H1 (cell line): ENCODE results near the gene MEGF11. TPM values are rescaled to one million over a fixed set of nuclear protein-coding genes. Genes with fewer than 3 reads are reported as not detected.

Experiments used
- CTCF ChIA-PET: fragments of 300-600 bp; sonication (Branson Sonifier 250); formaldehyde crosslinking; loops from one replicate; lab custom pipeline; 2021; ENCODE audit not compliant: partially characterized antibody; lab: Charles Lee
- POLR2A ChIA-PET: fragments of 300-600 bp; sonication (Branson Sonifier 250); formaldehyde crosslinking; loops from one replicate; lab custom pipeline; 2021; ENCODE audit warnings: inconsistent platforms; ENCODE audit not compliant: partially characterized antibody; lab: Charles Lee
- DNase-seq, 2 experiments: peaks; one replicate each; pipeline versions ENCODE4 v3.0.0 to v3.0.0-alpha.2; 2010 to 2022; ENCODE audit warnings: low spot score in 2 of 2, low read depth in 1 of 2, mixed read lengths in 1 of 2
- FAIRE-seq: peaks from 2 replicates; lab custom pipeline; 2011; peaks lifted over from hg19 to GRCh38; lab: Jason Lieb, UNC
- H2AFZ ChIP-seq: 2 replicates; pipeline ENCODE4 v1.8.1; 2012; ENCODE audit warnings: low read length, inconsistent platforms
- H2AK5ac ChIP-seq: 2 replicates; pipeline ENCODE4 v1.6.1; 2013; ENCODE audit warnings: low read depth, low read length
- H2BK120ac ChIP-seq: replicated peaks from 2 replicates; pipeline ENCODE3; 2013; ENCODE audit warnings: low read depth, low read length, inconsistent platforms
- H2BK12ac ChIP-seq: 2 replicates; pipeline ENCODE4 v1.6.1; 2013; ENCODE audit warnings: low read depth, low read length
- H2BK15ac ChIP-seq: 2 replicates; pipeline ENCODE4 v1.6.1; 2013; ENCODE audit warnings: low read length
- H2BK20ac ChIP-seq: 2 replicates; pipeline ENCODE4 v1.6.1; 2013; ENCODE audit warnings: low read length
- H2BK5ac ChIP-seq: 2 replicates; pipeline ENCODE4 v1.6.1; 2013; ENCODE audit warnings: low read depth, low read length
- H3K14ac ChIP-seq: 2 replicates; pipeline ENCODE4 v1.6.1; 2013; ENCODE audit warnings: inconsistent platforms; ENCODE audit not compliant: insufficient read length
- H3K18ac ChIP-seq: 2 replicates; pipeline ENCODE4 v1.6.1; 2013; ENCODE audit warnings: low read length; ENCODE audit errors: extremely low read depth
- H3K23ac ChIP-seq: 2 replicates; pipeline ENCODE4 v1.6.1; 2013; ENCODE audit warnings: inconsistent platforms; ENCODE audit not compliant: insufficient read length
- H3K23me2 ChIP-seq: 2 replicates; pipeline ENCODE4 v1.6.1; 2013; ENCODE audit warnings: low read depth, low read length
- H3K27ac ChIP-seq: 2 replicates; pipeline ENCODE4 v1.6.1; 2011; ENCODE audit warnings: low read depth, low read length, inconsistent platforms
- H3K27me3 ChIP-seq, 4 experiments: replicated peaks in 1 of 4; 1 replicate in 1 of 4; 2 replicates in 3 of 4; pipeline versions ENCODE4 v1.6.1 to v1.8.1; 2011 to 2013; ENCODE audit warnings: low read length in 3 of 4, mild to moderate bottlenecking in 3 of 4, inconsistent platforms in 2 of 4, mixed read lengths in 2 of 4, moderate library complexity in 1 of 4; ENCODE audit not compliant: control insufficient read depth in 3 of 4, insufficient read depth in 3 of 4; ENCODE audit errors: extremely low read depth in 1 of 4
- H3K36me3 ChIP-seq, 4 experiments: 2 replicates each; pipeline versions ENCODE4 v1.6.1 to v1.8.1; 2011 to 2013; ENCODE audit warnings: mild to moderate bottlenecking in 4 of 4, low read length in 3 of 4, moderate library complexity in 2 of 4, control low read depth in 1 of 4, inconsistent platforms in 1 of 4; ENCODE audit not compliant: insufficient read depth in 4 of 4, control insufficient read depth in 2 of 4
- H3K4ac ChIP-seq: replicated peaks from 2 replicates; pipeline ENCODE3; 2013; ENCODE audit warnings: low read length, low read depth, mixed read lengths, inconsistent platforms; ENCODE audit not compliant: insufficient read length
- H3K4me1 ChIP-seq, 4 experiments: replicated peaks in 1 of 4; 1 replicate in 1 of 4; 2 replicates in 3 of 4; pipeline versions ENCODE4 v1.6.1 to v1.8.1; 2011 to 2013; ENCODE audit warnings: low read length in 3 of 4, inconsistent platforms in 2 of 4, mixed read lengths in 1 of 4; ENCODE audit not compliant: insufficient read depth in 4 of 4, control insufficient read depth in 3 of 4
- H3K4me2 ChIP-seq, 2 experiments: 2 replicates each; pipeline versions ENCODE4 v1.6.1 to v1.8.1; 2011 to 2013; ENCODE audit warnings: low read depth in 2 of 2, low read length in 2 of 2, control low read depth in 1 of 2, inconsistent platforms in 1 of 2, mild to moderate bottlenecking in 1 of 2; ENCODE audit not compliant: insufficient read depth in 1 of 2
- H3K4me3 ChIP-seq, 4 experiments: fragments of 200-600, 300-600 bp in 1 of 4; sonication (generic), shearing (Covaris generic), sonication (Bioruptor Twin) in 1 of 4; 2 replicates each; pipeline versions ENCODE4 v1.5.1 to v1.8.1; 2011 to 2016; ENCODE audit warnings: low read length in 4 of 4, low read depth in 3 of 4, control low read depth in 2 of 4, inconsistent platforms in 2 of 4, mild to moderate bottlenecking in 2 of 4, mixed read lengths in 1 of 4, moderate library complexity in 1 of 4; ENCODE audit not compliant: insufficient read depth in 2 of 4; ENCODE audit errors: extremely low read depth in 1 of 4
- H3K56ac ChIP-seq: replicated peaks from 2 replicates; pipeline ENCODE3; 2013; ENCODE audit warnings: low read depth, mild to moderate bottlenecking, mixed read lengths, low read length, inconsistent platforms; ENCODE audit not compliant: insufficient read length
- H3K79me1 ChIP-seq: 2 replicates; pipeline ENCODE4 v1.6.1; 2013; ENCODE audit warnings: low read depth, low read length, control low read depth
- H3K79me2 ChIP-seq, 2 experiments: 2 replicates each; pipeline versions ENCODE4 v1.6.1 to v1.8.1; 2012 to 2013; ENCODE audit warnings: low read length in 2 of 2, mild to moderate bottlenecking in 2 of 2, inconsistent platforms in 1 of 2; ENCODE audit not compliant: insufficient read depth in 2 of 2, control insufficient read depth in 1 of 2
- H3K9ac ChIP-seq, 4 experiments: replicated peaks in 1 of 4; 1 replicate in 1 of 4; 2 replicates in 3 of 4; pipeline versions ENCODE4 v1.6.1 to v1.8.1; 2011 to 2013; ENCODE audit warnings: low read depth in 3 of 4, low read length in 3 of 4, control low read depth in 2 of 4, mild to moderate bottlenecking in 2 of 4, moderate library complexity in 2 of 4, inconsistent platforms in 1 of 4; ENCODE audit errors: extremely low read depth in 1 of 4
- H3K9me3 ChIP-seq, 2 experiments: 2 replicates each; pipeline versions ENCODE4 v1.6.1 to v1.8.1; 2012 to 2013; ENCODE audit warnings: mild to moderate bottlenecking in 2 of 2, moderate library complexity in 2 of 2, control low read depth in 1 of 2, inconsistent platforms in 1 of 2, low read depth in 1 of 2, low read length in 1 of 2, mixed read lengths in 1 of 2; ENCODE audit not compliant: insufficient read depth in 2 of 2
- H4K20me1 ChIP-seq, 2 experiments: replicated peaks in 1 of 2; 2 replicates each; pipeline versions ENCODE3 to v1.8.1; 2011 to 2013; ENCODE audit warnings: inconsistent platforms in 2 of 2, low read length in 2 of 2, mild to moderate bottlenecking in 1 of 2; ENCODE audit not compliant: insufficient read depth in 2 of 2, control insufficient read depth in 1 of 2
- H4K5ac ChIP-seq: 2 replicates; pipeline ENCODE4 v1.6.1; 2013; ENCODE audit warnings: low read length, low read depth, mixed read lengths, inconsistent platforms; ENCODE audit not compliant: insufficient read length
- H4K8ac ChIP-seq: 2 replicates; pipeline ENCODE4 v1.8.0; 2013; ENCODE audit warnings: mild to moderate bottlenecking, moderate library complexity, low read length, inconsistent platforms; ENCODE audit not compliant: insufficient read depth; ENCODE audit errors: extremely low read depth
- H4K91ac ChIP-seq: replicated peaks from 2 replicates; pipeline ENCODE3; 2013; ENCODE audit warnings: low read length, mixed read lengths, inconsistent platforms; ENCODE audit not compliant: insufficient read length
- BRCA1 ChIP-seq: IDR thresholded peaks from 2 replicates; pipeline ENCODE4 v1.6.1; 2012; ENCODE audit warnings: low read depth, low read length, improper control_type of control experiment
- CREB1 ChIP-seq: IDR thresholded peaks from 2 replicates; pipeline ENCODE4 v1.6.1; 2012; ENCODE audit warnings: inconsistent platforms
- GTF2F1 ChIP-seq: IDR thresholded peaks from 2 replicates; pipeline ENCODE4 v1.6.1; 2012; ENCODE audit warnings: low read depth, low read length, improper control_type of control experiment, borderline replicate concordance
- KDM1A ChIP-seq: fragments of 200-600, 300-600 bp; sonication (generic); IDR thresholded peaks from 2 replicates; pipeline ENCODE4 v1.7.1; 2016; ENCODE audit warnings: mild to moderate bottlenecking, low read length, borderline replicate concordance
- KDM5A ChIP-seq: fragments of 200-600 bp; IDR thresholded peaks from 2 replicates; pipeline ENCODE4 v1.7.1; 2012; ENCODE audit warnings: mild to moderate bottlenecking, low read length, inconsistent platforms, mixed read lengths
- NANOG ChIP-seq: IDR thresholded peaks from 2 replicates; pipeline ENCODE4 v1.6.1; 2011; ENCODE audit warnings: low read length, low read depth, mild to moderate bottlenecking, inconsistent platforms; ENCODE audit not compliant: insufficient read depth, poor library complexity, severe bottlenecking
- PHF8 ChIP-seq: fragments of 200-600 bp; sonication (generic); conservative IDR thresholded peaks from 2 replicates; pipeline ENCODE4 v1.7.1; 2012; ENCODE audit warnings: low read depth, mild to moderate bottlenecking, inconsistent platforms, low read length, moderate library complexity
- RFX5 ChIP-seq: IDR thresholded peaks from 2 replicates; pipeline ENCODE4 v1.6.1; 2011; ENCODE audit warnings: low read depth, low read length, improper control_type of control experiment, borderline replicate concordance
- RNF2 ChIP-seq: fragments of 200-900, 300-1000 bp; sonication (generic); IDR thresholded peaks from 2 replicates; pipeline ENCODE4 v1.7.1; 2016; ENCODE audit warnings: borderline replicate concordance, low read depth, mild to moderate bottlenecking, antibody characterized with exemption, low read length; ENCODE audit not compliant: poor library complexity, severe bottlenecking; ENCODE audit errors: missing control alignments
- SP4 ChIP-seq: IDR thresholded peaks from 2 replicates; pipeline ENCODE4 v1.6.1; 2012; ENCODE audit warnings: low read length, inconsistent platforms
- SRF ChIP-seq: IDR thresholded peaks from 2 replicates; pipeline ENCODE4 v1.6.1; 2011; ENCODE audit warnings: mild to moderate bottlenecking, low read depth, low read length, moderate library complexity
- TEAD4 ChIP-seq: IDR thresholded peaks from 2 replicates; pipeline ENCODE4 v1.6.1; 2012; ENCODE audit warnings: low read depth, low read length, inconsistent platforms, mixed read lengths
- ZNF274 ChIP-seq: IDR thresholded peaks from 2 replicates; pipeline ENCODE4 v1.7.0; 2012; ENCODE audit warnings: low read length, borderline replicate concordance; ENCODE audit errors: extremely low read depth
- WGBS, 2 experiments: shearing (Covaris generic) in 1 of 2; methylation state at CpG; one replicate each; pipeline versions ENCODE4 v1.1.6 to v1.1.7; 2013 to 2015; ENCODE audit warnings: low lambda C conversion rate in 2 of 2, mixed read lengths in 2 of 2, inconsistent platforms in 1 of 2, low coverage in 1 of 2, missing lambda C conversion rate in 1 of 2; ENCODE audit not compliant: insufficient replicate concordance in 2 of 2, insufficient coverage in 1 of 2, insufficient read length in 1 of 2; ENCODE audit errors: extremely low coverage in 1 of 2, missing lambda C conversion rate in 1 of 2; 5-methylcytosine and 5-hydroxymethylcytosine counted together
- polyA plus RNA-seq, 7 experiments: library from polyadenylated mRNA; depleted of rRNA in 3 of 7; stranded (reverse) in 5 of 7; unstranded in 2 of 7; fragments of >200 nt in 5 of 7; fragments of 200-250 nt in 2 of 7; gene quantifications; 1 replicate in 5 of 7; 2 replicates in 1 of 7; 4 replicates in 1 of 7; pipeline versions ENCODE4 v1.2.1 to v1.2.3, GENCODE V29; 2011 to 2013; ENCODE audit warnings: missing spikeins in 2 of 7, mixed read lengths in 2 of 7
- total RNA-seq: library from RNA; stranded (reverse); fragmentation: NEBNext Ultra II Directional; extraction: Animal tissue kit (Norgen Biotek cat#: 25700); gene quantifications from 2 replicates; pipeline ENCODE4 v1.2.1, GENCODE V29; 2021
- TF ChIP-seq, protein P1 (sequence below): IDR thresholded peaks from 2 replicates; pipeline ENCODE4 v1.6.1; 2012; ENCODE audit warnings: inconsistent platforms

Gene MEGF11
- total and polyA plus RNA-seq, 2 of the 8 experiments (the other 6 are each of a cell fraction or from before 2014, with no cell fraction given), result 4.4 to 4.8 TPM

DNA sequence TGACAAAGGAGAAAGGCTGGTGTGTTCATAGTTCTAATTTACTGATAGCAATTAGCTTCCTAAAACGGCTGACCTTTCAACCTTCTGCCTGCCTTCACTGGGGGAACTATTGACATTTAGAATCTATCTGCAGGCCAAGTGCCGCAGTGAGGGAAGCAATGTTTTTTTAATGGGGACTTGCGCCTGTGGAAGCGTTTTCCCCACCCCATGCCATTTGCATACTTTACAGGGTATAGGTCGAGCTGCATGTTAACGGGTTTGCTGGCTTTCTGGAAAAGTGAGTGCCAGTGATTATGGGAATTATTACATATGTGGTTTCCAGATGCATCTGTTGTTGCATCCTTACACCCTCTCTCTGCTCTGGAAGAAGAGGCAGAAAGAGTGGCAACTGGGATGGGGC is 204.2 kb downstream of the MEGF11 start:
- Histone ChIP-seq H2BK12ac (no peak overlapping the region), H3K23ac (no peak overlapping the region), H3K9ac (no peak overlapping the region), H2BK20ac (no peak overlapping the region), H3K27ac (no peak overlapping the region), H3K36me3 (no peaks in the 10 kb centered on the region), H3K4me3 (no peak overlapping the region), H3K14ac (no peak overlapping the region), H4K20me1 (no peaks in the 10 kb centered on the region), H2AFZ (no peak overlapping the region), H2AK5ac (no peak overlapping the region), H3K4ac (no peak overlapping the region), H3K79me1 (no peaks in the 10 kb centered on the region), H3K27me3 (no peaks in the 10 kb centered on the region), H3K4me2 (no peak overlapping the region), H3K79me2 (no peaks in the 10 kb centered on the region), H2BK5ac (no peak overlapping the region), H3K18ac (no peak overlapping the region), H3K4me1 (no peaks in the 10 kb centered on the region; a peak in 2 of 7 replicates), H4K5ac (no peak overlapping the region), H2BK15ac (no peak overlapping the region), H4K8ac (no peak overlapping the region), H3K23me2 (no peaks in the 10 kb centered on the region), H3K56ac (no peak overlapping the region), H2BK120ac (no peak overlapping the region), H3K9me3 (no peaks in the 10 kb centered on the region), H4K91ac (no peak overlapping the region)
- TF ChIP-seq TEAD4 (no peak), CREB1 (no peak), KDM5A (no peak), PHF8 (no peak), GTF2F1 (no peak), SP4 (no peak), NANOG (no peak), KDM1A (no peak), ZNF274 (no peak), BRCA1 (no peak), SRF (no peak), RNF2 (no peak), RFX5 (no peak)
- TF ChIP-seq, protein P1, sequence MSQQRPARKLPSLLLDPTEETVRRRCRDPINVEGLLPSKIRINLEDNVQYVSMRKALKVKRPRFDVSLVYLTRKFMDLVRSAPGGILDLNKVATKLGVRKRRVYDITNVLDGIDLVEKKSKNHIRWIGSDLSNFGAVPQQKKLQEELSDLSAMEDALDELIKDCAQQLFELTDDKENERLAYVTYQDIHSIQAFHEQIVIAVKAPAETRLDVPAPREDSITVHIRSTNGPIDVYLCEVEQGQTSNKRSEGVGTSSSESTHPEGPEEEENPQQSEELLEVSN, result no peak
- FAIRE-seq (no peak), DNase-seq (no peak)
- ChIA-PET CTCF (interaction anchor here (1.0 to 2.8 kb wide), 6 partner anchors 15 to 236 kb away, joined by 3 to 13 read pairs (median 6); no protein-coding TSS in a partner anchor), POLR2A (no interaction called here)
- 67% methylated on average over 6 of the region's 6 CpGs; no CpG with 5 or more reads in 1 of the 2 experiments for whole genome bisulfite sequencing, 2 experiments
